ENCODE measurements around the gene NAXD. TPM values are rescaled to one million over a fixed set of nuclear protein-coding genes. Genes with fewer than 3 reads are reported as not detected.

NAXD gene
- total RNA-seq, 1 donor from 2014 or later, result 17.2 TPM

DNA sequence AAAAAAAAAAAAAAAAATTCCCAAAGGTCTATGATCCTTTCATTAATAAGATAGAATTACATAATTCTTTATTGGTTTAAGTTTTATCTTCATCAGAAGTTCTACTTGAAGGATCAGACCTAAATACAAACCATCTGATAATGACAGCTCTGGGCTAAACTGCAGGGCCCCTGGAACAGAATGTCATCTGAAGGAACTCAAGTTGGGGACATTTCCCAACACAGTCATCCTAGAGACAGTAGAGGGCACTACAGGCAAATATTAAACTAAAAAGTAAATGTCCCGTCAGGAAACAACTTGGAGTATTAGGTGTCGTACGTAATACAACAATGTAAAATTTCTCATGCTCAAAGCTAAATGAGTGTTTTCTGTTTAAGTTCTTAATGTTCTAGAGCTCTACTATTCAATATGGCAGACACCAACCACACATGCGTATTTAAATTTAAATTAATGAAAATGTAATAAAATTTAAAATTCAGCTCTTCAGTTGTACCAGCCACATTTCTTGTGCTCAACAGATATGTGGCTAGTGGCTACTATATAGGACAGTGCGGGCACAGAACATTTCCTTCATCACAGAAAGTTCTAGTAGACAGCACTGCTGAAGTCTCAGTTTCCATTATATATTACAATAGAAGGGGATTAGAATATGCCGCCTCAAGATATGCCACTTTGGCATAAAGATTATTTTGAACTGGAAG, 21.8 kb upstream of the NAXD start:
- H3K36me3 ChIP-seq, result no peaks in the 10 kb centered on the region
- intact Hi-C loops (cut with DNase I), result loop anchor here (10.0 kb wide), 1 partner anchor 221 kb away; no protein-coding TSS in a partner anchor
- no peak for TF ChIP-seq POLR2A (IDR thresholded peaks at IDR 0.05)
- TF ChIP-seq, protein P1, sequence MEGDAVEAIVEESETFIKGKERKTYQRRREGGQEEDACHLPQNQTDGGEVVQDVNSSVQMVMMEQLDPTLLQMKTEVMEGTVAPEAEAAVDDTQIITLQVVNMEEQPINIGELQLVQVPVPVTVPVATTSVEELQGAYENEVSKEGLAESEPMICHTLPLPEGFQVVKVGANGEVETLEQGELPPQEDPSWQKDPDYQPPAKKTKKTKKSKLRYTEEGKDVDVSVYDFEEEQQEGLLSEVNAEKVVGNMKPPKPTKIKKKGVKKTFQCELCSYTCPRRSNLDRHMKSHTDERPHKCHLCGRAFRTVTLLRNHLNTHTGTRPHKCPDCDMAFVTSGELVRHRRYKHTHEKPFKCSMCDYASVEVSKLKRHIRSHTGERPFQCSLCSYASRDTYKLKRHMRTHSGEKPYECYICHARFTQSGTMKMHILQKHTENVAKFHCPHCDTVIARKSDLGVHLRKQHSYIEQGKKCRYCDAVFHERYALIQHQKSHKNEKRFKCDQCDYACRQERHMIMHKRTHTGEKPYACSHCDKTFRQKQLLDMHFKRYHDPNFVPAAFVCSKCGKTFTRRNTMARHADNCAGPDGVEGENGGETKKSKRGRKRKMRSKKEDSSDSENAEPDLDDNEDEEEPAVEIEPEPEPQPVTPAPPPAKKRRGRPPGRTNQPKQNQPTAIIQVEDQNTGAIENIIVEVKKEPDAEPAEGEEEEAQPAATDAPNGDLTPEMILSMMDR (IDR thresholded peaks at IDR 0.05), result peak; percentile 28 to 81 (median 60)
- peak in 1 of 2 donors; percentile 41 for TF ChIP-seq POLR2AphosphoS5 (IDR thresholded peaks at IDR 0.05; ENCODE audit: insufficient read depth in 1 of 2, low read depth in 1 of 2)
- H3K4me1 ChIP-seq, result peaks cover 4% of the 10 kb centered on the region
- no peak overlapping the region for H3K4me3 ChIP-seq
- H3K27me3 ChIP-seq, result no peaks in the 10 kb centered on the region
- no peak for DNase-seq (ENCODE audit: extremely low spot score in 2 of 2)
- H3K27ac ChIP-seq, result no peak overlapping the region
- H3K9me3 ChIP-seq, result no peaks in the 10 kb centered on the region

DNA sequence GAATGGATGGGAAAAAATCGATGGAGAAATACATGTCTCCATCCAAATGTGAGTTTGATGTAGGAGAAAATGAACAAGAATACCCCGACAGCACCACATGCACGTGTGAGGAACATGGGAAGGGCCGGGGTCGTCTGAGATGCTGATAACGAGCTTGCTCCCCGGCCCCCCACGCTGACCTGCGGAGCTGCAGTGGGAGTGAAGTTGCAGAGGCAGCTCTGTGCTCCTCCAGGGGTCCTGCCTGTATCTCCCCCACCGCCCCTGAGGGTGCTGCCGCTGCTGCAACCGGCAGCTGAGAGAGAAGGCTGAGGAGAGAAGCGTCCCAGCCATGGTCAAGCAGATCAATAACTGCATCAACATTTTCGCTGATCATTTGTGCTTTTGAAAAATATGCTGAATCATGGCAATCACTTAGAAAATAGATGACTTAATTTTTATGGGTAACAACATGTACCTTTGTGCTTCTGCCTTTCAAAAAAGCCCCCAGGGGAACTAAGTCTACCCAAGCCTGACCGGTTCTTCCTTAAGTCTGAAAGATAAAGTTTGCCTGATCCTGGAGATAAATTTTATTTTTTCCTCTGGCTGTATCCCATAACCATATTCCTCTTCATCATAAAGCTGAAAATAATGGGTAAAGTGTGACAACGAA, 18.2 kb upstream of the NAXD start:
- no peaks in the 10 kb centered on the region for H3K36me3 ChIP-seq
- TF ChIP-seq POLR2AphosphoS5 (IDR thresholded peaks at IDR 0.05; ENCODE audit: insufficient read depth in 1 of 2, low read depth in 1 of 2) (no peak), POLR2A (IDR thresholded peaks at IDR 0.05) (no peak)
- TF ChIP-seq, protein P1 (IDR thresholded peaks at IDR 0.05), result no peak
- H3K27me3 ChIP-seq, result no peaks in the 10 kb centered on the region
- H3K27ac ChIP-seq, result no peak overlapping the region
- DNase-seq (ENCODE audit: extremely low spot score in 2 of 2), result no peak
- no peaks in the 10 kb centered on the region for H3K9me3 ChIP-seq
- no peak overlapping the region for H3K4me3 ChIP-seq
- peaks cover 4% of the 10 kb centered on the region for H3K4me1 ChIP-seq
- intact Hi-C loops (cut with DNase I), result loop anchor here (10.0 kb wide), 1 partner anchor 218 kb away; no protein-coding TSS in a partner anchor

DNA sequence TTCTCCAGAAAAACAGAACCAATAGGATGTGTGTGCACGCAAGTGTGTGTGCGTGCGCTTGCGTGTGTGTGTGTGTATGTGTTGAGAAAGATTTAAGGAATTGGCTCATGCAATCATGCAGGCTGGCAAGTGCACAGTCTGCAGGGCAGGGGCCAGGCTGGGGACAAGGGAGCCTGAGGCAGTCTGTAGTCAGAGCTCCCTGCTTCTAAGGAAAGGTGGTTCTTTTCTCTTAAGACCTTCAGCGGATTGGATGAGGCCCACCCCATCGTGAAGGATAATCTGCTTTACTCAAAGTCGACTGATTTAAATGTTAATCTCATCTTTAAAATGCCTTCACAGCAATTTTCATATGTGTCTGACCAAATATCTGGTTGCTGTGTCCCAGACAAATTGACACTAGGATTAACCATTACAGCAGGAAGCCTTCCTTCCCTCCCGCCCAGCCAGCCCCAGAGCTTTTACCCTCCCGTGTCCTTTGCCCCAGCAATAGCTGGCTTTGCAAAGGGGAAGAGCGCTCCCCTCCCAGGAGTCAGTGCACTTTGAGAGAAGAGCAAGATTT, 15.0 kb upstream of the NAXD start:
- Histone ChIP-seq H3K27me3 (no peaks in the 10 kb centered on the region), H3K27ac (no peak overlapping the region), H3K4me3 (no peak overlapping the region), H3K4me1 (peaks cover 4% of the 10 kb centered on the region), H3K9me3 (no peaks in the 10 kb centered on the region), H3K36me3 (no peaks in the 10 kb centered on the region)
- no peak for DNase-seq (ENCODE audit: extremely low spot score in 2 of 2)
- TF ChIP-seq, protein P1 (IDR thresholded peaks at IDR 0.05), result no peak
- TF ChIP-seq POLR2AphosphoS5 (IDR thresholded peaks at IDR 0.05; ENCODE audit: insufficient read depth in 1 of 2, low read depth in 1 of 2), result no peak
- no peak for TF ChIP-seq POLR2A (IDR thresholded peaks at IDR 0.05)
- intact Hi-C loops (cut with DNase I), result no loop called here

DNA sequence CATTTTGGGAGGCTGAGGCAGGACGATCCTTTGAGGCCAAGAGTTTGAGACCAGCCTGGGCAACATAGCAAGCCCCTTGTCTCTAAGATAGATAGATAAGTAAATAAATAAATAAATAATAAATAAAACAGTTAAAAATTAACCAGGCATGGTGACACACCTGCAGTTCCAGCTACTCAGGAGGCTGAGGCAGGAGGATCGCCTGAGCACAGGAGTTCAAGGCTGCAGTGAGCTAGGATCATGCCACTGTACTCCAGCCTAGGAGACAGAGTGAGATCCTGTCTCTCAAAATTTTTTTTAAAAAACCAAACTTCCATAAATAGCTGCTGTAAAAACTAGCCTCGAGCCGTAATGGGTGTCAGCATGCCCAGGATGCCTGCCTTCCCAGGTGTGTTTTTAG, 14.4 kb upstream of the NAXD start:
- intact Hi-C loops (cut with DNase I), result no loop called here
- no peak for DNase-seq (ENCODE audit: extremely low spot score in 2 of 2)
- Histone ChIP-seq H3K9me3 (no peaks in the 10 kb centered on the region), H3K36me3 (no peaks in the 10 kb centered on the region), H3K27ac (no peak overlapping the region), H3K4me3 (no peak overlapping the region), H3K4me1 (peaks cover 4% of the 10 kb centered on the region), H3K27me3 (no peaks in the 10 kb centered on the region)
- TF ChIP-seq POLR2A (IDR thresholded peaks at IDR 0.05) (no peak), POLR2AphosphoS5 (IDR thresholded peaks at IDR 0.05; ENCODE audit: insufficient read depth in 1 of 2, low read depth in 1 of 2) (no peak)
- TF ChIP-seq, protein P1 (IDR thresholded peaks at IDR 0.05), result no peak

Measured in vagina (tissue), 2 donors.